Measurements from ENCODE around the gene PLCL1.

DNA sequence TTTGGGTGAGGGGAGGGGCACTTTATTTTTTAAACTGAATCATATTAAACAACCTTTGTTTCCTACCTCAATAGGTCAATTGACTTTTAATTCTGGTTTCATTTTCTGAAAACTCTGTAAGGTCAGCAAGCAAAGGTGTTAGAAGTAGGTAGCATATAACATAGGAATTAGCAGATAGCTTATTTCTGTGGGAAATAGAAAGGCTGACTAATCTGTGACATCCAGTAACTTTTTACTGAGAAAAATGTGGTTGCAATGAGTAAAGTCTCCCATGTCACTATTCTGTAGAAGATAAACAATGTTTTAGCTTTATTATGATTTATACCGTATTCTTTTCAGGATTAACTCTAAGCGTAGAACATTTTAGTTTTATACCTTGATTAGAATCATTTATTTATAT lies 240.4 kb downstream of the PLCL1 start:
- no peak for TF ChIP-seq POLR2A (IDR thresholded peaks at IDR 0.05)
- TF ChIP-seq CTCF (IDR thresholded peaks at IDR 0.05): no peak
